Stimulated activated CD4-positive, alpha-beta T cell treated with anti-CD3 and anti-CD28 coated beads, Interleukin-12 subunit alpha, Interleukin-12 subunit beta, amount 100 ng/mL, for 48 hours (primary cell): ENCODE measurements around the gene EME1.
A peak's percentile ranks its signal among the peaks of the same experiment; 100 is the strongest.
"Not testable (repeated sequence)": the region's sequence is repeated elsewhere in the genome, so short reads cannot be mapped to it uniquely, and the experiment has no call there.

Source experiments
- DNase-seq, 3 donors: peaks; one replicate each; pipeline ENCODE4 v3.0.0-alpha.2; 2020; ENCODE audit warnings: low read depth in 2 of 3, low spot score in 1 of 3

Gene EME1

GRCh38 chr17:50372758-50373556 lies at the start of gene EME1, which contains the start of gene MRPL27:
EME1 (plus strand) TSS chr17:50373229; CDS start chr17:50375209, 1,980 bp downstream.
MRPL27 (minus strand) TSS chr17:50373184; CDS start chr17:50373170, 14 bp downstream.
- peak; percentile 74 to 81 (median 79) for DNase-seq

DNA sequence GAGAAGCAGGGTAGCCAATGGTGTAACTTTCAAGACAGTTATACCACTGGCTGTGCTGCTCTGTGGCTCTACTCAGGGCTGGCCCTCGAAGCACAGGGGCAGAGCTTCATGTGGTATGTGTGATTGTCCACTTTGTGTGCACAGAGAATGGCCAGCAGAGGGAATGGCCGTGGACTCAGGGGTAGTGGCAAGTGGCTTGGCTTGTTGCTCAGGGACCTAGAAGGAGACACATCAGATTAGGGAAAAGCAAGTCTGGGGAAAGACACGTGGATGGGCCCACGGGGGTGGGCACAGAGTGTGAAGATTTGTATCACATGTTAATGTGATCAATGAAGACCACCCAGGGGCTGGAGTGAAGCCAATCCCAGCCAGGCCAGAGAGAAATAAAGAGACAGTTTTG lies 47.1 kb upstream of the EME1 start:
- DNase-seq = no peak

GRCh38 chr17:50326831-50327364 lies 46.1 kb upstream of the EME1 start:
- no peak for DNase-seq

DNA sequence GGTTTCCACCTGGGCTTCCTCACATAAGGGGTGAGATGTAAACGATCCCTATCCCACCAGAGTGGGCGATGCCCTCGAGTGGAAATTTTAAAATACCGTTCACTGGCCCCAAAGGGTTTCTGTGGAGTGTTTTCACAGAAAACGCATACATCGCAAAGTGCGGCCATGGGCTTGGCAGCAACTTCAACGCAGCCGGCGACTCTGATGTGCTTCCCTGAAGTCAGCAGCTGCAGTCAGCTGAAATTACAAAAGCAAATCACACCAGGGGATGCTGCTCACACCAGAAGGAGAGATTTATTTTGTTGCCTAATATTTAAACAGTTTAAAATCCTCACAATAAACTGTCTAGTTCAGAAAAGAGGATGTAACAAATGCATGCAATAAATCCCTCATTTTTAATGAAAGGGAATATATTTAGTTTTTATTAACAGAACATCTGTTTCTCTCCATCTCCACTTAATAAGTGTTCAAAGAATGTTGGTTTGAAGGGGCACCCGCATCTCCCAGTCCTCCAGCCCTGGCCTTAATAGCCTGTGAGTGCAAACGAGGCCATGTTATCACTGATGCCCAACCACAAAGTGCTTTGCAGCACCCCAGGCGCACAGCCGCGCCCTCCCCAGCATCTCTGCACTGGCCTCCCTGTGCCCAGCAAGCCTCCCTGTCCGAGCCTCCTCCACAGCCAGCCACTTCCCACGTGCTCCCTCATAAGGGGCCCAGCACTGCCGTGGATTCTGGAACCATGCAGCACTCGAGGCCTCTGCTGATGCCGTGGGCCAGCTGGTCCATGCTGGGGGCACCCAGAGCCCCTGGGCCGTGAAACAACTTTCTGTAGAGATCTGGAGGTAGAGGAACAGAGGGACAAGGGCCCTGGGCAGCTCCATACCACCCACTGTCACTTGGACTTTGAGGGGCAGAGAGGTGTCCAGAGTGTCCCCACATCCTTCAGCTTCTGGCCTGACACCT lies 44.4 kb upstream of the EME1 start:
- no peak for DNase-seq

- no peak for DNase-seq
Observed at GRCh38 chr17:50329716-50330115, 43.3 kb upstream of the EME1 start.

DNA sequence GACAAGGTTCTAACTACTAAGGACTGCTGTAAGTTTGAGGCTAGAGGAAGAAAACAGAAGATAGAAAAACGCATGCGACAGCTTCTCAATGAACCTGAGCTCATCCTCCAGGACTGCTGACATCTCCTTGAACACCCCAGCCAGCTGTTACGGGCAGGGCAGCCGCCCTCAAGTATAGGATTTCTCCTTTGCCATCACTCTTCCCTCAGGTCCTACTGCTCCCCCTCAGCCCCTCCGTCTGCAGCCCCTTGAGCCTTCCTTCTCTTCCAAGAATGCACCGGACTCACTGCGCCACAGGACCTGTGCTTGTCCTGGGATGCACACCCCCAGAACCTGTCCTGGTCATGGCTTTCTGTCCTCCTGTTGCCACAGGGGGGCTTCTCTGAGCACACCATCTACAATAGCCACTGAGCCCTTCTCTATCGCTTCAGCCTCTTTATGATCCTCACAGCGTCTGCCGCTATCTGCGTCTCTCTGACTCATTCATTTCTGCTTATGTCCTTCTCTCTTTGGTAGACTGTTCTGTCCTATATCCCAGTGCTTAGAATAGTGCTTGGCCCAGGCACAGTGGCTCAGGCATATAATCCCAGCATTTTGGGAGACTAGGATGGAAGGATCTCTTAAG lies 42.8 kb upstream of the EME1 start:
- DNase-seq = no peak

DNA sequence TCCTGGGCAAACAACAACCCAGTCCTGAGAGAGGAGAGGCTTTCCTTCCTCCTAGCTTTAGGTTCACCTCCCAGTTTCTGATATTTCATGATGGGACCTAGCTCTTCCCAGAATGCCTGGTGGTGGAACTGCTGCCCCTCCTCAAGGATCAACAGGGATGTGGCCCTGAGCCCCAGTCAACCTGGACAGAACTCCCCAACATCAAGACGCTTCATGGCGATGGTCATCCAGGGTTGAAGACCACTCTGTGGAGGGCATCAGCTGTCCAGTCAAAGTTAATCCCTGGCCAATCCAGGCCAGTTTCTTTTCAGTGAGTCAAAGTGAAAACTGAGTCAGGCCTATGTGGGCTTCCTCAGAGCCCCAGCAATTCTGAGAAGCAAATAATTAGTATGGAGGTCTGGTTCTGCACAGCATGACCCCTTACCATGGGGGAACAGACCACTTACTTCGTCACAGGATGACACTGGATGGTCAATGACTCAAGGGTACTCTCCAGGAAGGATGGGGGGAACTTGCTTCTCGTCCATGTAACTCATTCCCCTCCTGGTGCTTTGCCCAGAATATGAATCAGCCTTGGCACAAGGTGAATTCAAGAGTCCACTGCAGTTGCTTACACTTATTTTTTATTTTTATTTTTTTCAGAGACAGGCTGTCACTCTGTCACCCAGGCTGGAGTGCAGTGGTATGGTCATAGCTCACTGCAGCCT lies 41.8 kb upstream of the EME1 start:
- no peak for DNase-seq

- no peak for DNase-seq
Observed at GRCh38 chr17:50332196-50332595, 40.8 kb upstream of the EME1 start.

DNA sequence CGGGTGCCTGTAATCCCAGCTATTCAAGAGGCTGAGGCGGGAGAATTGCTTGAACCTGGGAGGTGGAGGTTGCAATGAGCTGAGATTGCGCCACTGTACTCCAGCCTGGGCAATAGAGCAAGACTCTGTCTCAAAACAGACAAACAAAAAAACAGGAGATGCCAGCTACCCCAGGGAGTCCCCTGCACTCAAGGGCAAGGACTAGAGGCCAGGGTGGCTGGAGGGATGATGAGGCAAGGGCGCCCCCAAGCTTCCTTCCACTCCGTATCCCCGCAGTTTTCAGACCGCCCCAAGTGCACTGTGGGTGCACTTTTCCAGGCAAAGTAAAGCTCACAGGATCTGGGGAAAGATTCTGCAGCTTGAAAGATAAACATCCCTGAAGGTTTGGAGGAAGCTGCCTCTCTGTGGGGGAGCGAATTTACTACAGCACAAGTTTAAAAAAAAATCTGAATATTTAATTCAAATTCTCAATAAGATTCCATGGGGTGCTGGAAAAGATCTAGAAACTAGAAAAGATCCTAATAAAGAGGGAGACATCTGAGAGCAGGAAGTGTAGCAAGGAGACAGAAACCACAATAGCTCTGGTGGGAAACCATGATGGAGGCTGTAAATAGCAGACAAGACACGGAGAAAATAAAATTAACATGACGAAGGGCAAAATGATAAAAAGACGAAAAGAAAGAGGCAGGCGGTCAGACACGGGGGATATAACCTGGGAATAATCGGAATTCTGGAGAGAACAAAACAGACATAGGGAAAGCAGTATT lies 39.6 kb upstream of the EME1 start:
- DNase-seq = not testable (repeated sequence)

DNA sequence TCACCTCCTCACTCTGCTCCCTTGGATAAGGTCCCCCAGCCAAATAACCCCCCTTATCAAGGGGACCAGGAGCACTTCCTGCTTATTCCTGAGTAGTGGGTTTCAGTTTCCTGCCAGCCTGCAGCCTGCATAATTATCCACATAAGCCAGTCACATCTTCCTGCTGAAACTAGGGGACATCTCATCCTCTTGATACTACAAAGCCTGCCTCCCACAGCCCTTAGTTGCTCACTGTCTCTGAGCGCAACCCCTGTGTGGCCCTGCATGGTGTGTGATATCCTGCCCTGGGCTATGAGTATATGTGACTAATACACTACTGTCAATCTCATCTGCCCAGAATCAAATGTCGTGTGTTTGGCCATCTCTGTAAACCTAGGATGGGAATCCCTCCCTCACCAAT lies 35.1 kb upstream of the EME1 start:
- no peak for DNase-seq

DNA sequence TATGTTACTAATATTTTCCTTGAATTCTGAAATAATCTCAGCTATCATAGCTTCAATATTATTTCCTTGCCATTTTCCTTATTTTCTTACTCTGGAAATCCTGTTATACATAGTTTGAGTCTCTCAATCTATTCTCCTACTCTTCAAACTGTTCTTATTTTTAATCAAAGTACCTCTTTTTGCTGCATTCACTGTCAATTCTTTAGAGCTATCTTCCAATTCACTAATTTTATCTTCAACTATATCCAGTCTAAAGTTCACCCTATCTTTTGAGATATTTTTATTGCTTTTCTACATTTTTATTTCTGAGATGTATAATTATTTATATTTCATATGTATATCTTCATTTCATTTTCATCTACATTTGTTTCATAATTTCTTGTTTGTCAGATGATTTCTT lies 34.4 kb upstream of the EME1 start:
- DNase-seq = no peak

DNA sequence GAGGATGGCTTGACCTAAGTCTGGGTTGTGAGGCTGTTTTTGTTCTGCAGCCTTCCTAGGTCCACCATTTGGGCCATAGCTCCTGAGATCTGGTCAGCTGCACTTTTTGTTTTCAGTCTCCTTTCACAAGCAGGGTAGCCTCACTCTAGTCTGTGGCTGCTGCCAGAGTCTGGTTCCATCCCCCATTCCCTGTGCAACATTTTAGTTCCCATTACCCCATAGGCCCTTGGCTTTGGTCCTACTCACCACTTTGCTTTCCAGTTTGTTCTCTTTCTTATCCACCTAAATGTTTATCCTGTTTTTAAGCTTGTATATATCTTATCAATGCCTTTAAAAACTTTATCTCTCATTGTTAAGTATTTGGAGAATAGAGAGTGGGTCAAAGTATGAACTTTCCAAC lies 33.6 kb upstream of the EME1 start:
- DNase-seq = no peak

GRCh38 chr17:50344731-50345365 lies 28.2 kb upstream of the EME1 start:
- DNase-seq = no peak

- peak; percentile 84 to 89 (median 86) for DNase-seq
Observed at GRCh38 chr17:50345432-50346312, 27.4 kb upstream of the EME1 start, which contains the start of gene XYLT2. XYLT2 (plus strand) TSS chr17:50346126; CDS start chr17:50346141, 15 bp downstream.

GRCh38 chr17:50346313-50347116 lies 26.5 kb upstream of the EME1 start:
- DNase-seq = peak in 2 of 3 donors; percentile 46 to 54

DNA sequence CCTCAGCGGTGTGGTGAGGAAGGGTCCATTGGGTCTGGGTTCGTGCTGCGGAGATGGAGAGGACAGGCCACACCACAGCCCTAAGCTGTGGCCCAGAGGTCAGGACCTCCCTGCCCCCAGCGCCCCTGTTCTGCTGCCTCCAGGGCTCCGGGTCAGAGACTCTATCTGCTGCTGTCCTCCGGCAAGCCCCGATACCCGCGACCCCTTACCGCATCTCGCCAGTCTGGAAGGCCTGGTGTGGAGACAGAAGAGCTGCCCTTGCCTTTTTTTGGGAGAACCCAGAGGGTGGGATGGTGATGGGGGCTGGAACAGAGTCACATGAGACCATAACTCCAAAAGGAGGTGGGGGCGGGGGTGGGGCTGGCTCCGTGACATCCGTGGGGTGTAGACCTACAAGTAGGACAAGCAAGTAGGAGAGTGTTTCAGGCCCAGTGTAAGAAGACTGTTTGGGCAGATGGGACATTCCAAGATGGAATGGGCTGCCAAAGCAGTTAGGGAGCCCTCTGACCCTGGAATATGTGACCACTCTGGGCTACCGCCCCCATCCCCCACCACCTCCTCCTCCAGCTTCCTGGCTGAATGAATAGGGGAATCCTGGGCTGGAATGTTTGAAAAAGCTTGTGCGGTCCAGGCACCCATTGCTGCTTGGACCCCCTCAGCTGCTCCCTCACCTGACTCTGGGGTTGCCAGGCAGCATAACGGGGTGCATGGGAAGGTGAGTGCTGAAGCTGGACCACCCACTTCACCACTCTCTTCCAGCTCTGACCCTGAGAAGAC lies 25.7 kb upstream of the EME1 start:
- DNase-seq = no peak

- no peak for DNase-seq
Observed at GRCh38 chr17:50347894-50348291, 25.1 kb upstream of the EME1 start.
